ENCODE data around the gene SPINK2. TPM values are rescaled to one million over a fixed set of nuclear protein-coding genes. Genes with fewer than 3 reads are reported as not detected.

The SPINK2 gene
- not detected in 2 replicates for total RNA-seq

GRCh38 chr4:56821381-56822243, at the start of gene SPINK2:
Gene SPINK2 (minus strand): TSS chr4:56821701. CDS start chr4:56821662, 39 bp downstream.

Other genes starting within 250 kb of the SPINK2 start
- 0.26 and 0.68 TPM in 2 replicates for gene HOPX, start 140.4 kb downstream of the SPINK2 start, total RNA-seq
- 27.7 and 31.3 TPM in 2 replicates for gene REST, start 86.2 kb upstream of the SPINK2 start, total RNA-seq
- 12.3 and 15.8 TPM in 2 replicates for gene NOA1, start 155.9 kb upstream of the SPINK2 start, total RNA-seq
- 106 and 116 TPM in 2 replicates for gene POLR2B, start 157.2 kb upstream of the SPINK2 start, total RNA-seq